Ascending aorta (tissue), 2 donors: ENCODE data around the gene ZNF638. TPM values are rescaled to one million over a fixed set of nuclear protein-coding genes. Genes with fewer than 3 reads are reported as not detected.

ENCODE experiments used
- DNase-seq, 2 donors: peaks; one replicate each; pipeline ENCODE4 v3.0.0-alpha.2; 2019; ENCODE audit warnings: low spot score in 2 of 2
- H3K27ac ChIP-seq, 2 donors: fragments of 200-600 bp; sonication (generic); one replicate each; pipeline ENCODE4 v1.5.1; 2016 to 2017; ENCODE audit warnings: mild to moderate bottlenecking in 1 of 2
- H3K27me3 ChIP-seq: fragments of 200-600 bp; sonication (generic); one replicate; pipeline ENCODE4 v1.5.1; 2017
- H3K36me3 ChIP-seq, 2 donors: fragments of 200-600 bp; sonication (generic); one replicate each; pipeline ENCODE4 v1.5.1; 2016
- H3K4me1 ChIP-seq, 2 donors: fragments of 200-600 bp; sonication (generic); one replicate each; pipeline ENCODE4 v1.5.1; 2016 to 2017; ENCODE audit warnings: mild to moderate bottlenecking in 1 of 2
- H3K4me3 ChIP-seq, 2 donors: fragments of 200-600 bp; sonication (generic); one replicate each; pipeline ENCODE4 v1.5.1; 2016 to 2017; ENCODE audit warnings: mild to moderate bottlenecking in 1 of 2
- H3K9me3 ChIP-seq, 2 donors: fragments of 200-600 bp; sonication (generic); one replicate each; pipeline ENCODE4 v1.5.1; 2016
- CTCF ChIP-seq, 3 experiments: fragments of 200-600 bp in 2 of 3; fragments of 450-650 bp in 1 of 3; sonication (generic) in 2 of 3; IDR thresholded peaks; one replicate each; pipeline ENCODE4 v1.5.1; 2016 to 2019; ENCODE audit warnings: antibody characterized with exemption in 3 of 3, mild to moderate bottlenecking in 1 of 3, moderate library complexity in 1 of 3
- intact Hi-C: fragments of 100-400 bp; cut with DNase I; formaldehyde crosslinking; loops from one replicate; pipeline ENCODE4 v1.15.1; 2023
- total RNA-seq: library from RNA; depleted of rRNA; stranded (reverse); fragments of >200 nt; gene quantifications from one replicate; pipeline ENCODE4 v1.1.0, GENCODE V29; 2016

The ZNF638 gene
- total RNA-seq, 1 donor from 2014 or later = 56.0 TPM

DNA sequence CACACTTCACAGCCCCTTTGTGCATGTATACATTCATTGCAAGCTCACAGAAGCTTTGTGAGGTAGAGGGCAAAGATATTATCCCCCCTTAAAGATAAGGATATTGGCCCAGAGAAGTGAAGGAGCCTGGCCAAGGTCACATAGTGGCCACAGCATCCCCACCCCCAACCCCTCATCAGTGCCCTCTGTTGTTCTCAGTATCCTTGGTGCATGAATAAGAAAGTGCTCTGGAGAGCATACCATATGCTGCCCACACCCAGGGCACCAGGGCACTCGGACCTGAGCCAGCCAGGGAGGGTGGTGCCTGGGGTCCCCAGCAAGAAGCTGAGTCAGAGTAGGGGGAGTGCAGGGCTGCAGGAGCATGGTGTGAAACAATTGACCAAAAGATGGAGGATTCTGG lies 125.0 kb downstream of the ZNF638 start:
- intact Hi-C loops = no loop called here

DNA sequence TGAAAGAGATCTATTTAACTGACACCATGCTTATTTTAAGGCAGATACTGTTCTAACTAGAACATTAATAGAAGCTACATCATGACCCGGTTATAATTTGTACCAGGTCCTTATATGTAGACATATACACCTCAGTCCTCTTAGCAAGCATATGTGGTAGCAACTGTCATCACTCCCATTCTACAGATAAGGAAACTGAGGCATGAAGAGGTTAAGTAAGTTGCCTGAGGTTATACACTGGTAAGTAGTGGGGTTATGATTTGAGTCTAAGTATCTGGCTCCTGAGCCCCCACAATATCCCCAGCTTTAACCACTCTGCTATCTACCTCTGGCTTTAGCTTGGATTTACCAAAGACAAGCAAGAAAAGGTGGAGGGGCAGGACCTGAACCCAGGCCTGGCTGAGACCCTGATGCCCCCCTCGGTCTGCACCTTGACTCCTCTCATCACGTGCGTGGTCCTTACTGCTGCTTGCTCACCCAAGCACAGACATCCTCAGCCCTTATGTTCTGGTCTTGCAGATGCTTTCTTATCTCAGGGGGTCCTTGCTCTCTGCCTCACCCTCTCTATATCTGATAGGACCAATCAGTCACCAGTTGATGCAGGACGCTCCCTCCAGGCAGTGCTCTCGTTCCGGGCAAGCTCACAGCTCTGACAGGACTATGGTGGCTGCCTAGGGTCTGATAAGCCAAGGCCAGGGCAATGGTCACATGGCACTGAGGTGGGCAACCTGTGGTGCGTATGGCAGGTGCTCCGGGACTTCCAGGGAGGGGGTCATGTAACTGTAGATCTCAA lies 125.7 kb downstream of the ZNF638 start:
- Histone ChIP-seq H3K4me3 (no peak overlapping the region), H3K4me1 (peaks cover 12 to 26% of the 10 kb centered on the region in 2 donors), H3K9me3 (no peaks in the 10 kb centered on the region), H3K27me3 (no peaks in the 10 kb centered on the region), H3K36me3 (no peaks in the 10 kb centered on the region), H3K27ac (no peak overlapping the region)
- DNase-seq = no peak
- no peak for TF ChIP-seq CTCF (IDR thresholded peaks at IDR 0.05)
- intact Hi-C loops = no loop called here

More for the DNA sequence above, 125.0 kb downstream of the ZNF638 start:
- H3K27me3 ChIP-seq = no peaks in the 10 kb centered on the region
- H3K9me3 ChIP-seq = no peaks in the 10 kb centered on the region
- no peak for TF ChIP-seq CTCF (IDR thresholded peaks at IDR 0.05)
- no peak overlapping the region for H3K4me3 ChIP-seq
- H3K27ac ChIP-seq = peak overlapping the region in 1 of 2 donors; percentile 43
- H3K36me3 ChIP-seq = no peaks in the 10 kb centered on the region
- DNase-seq = no peak
- H3K4me1 ChIP-seq = peaks cover 12 to 26% of the 10 kb centered on the region in 2 donors

- H3K27me3 ChIP-seq = no peaks in the 10 kb centered on the region
- DNase-seq = no peak
- no peak overlapping the region for H3K4me3 ChIP-seq
- H3K36me3 ChIP-seq = no peaks in the 10 kb centered on the region
- peaks cover 12 to 26% of the 10 kb centered on the region in 2 donors for H3K4me1 ChIP-seq
- no peak for TF ChIP-seq CTCF (IDR thresholded peaks at IDR 0.05)
- intact Hi-C loops = no loop called here
- H3K9me3 ChIP-seq = no peaks in the 10 kb centered on the region
- peak overlapping the region; percentile 0 to 36 for H3K27ac ChIP-seq
These were observed 126.3 kb downstream of the ZNF638 start for GRCh38 chr2:71457923-71458322.

DNA sequence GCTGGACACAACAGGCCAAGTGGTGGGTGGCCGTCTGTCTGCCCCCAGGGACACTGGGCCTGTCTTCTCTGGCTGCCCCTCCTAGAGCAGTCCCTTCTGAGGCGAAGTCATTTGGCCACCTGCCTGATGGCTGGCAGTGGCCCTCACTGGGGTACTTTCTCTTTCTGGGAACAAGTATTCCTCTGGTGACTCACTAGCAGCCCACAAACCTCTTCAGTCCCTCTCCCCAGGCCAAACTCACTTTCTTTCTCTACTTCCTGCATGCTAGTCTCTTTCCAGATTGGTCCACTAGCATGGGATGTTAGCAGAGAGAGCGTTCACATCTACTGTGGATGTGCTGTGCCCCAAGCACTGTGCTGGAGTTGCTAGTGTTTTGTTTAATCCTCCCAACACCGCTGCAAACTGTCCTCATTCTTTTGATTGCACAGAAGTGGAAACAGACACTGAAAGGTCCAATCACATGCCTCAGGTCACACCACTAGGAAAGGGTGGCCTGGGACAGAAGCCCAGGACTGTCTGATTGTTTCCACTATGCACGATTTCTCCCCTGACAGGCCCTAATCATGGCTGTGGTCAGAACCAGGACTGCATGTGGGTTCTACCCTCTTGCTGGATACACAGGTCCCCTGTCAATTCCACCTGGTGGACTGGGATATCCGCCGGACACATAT lies 127.0 kb downstream of the ZNF638 start:
- intact Hi-C loops = no loop called here
- peak overlapping the region; percentile 0 to 36 for H3K27ac ChIP-seq
- H3K27me3 ChIP-seq = no peaks in the 10 kb centered on the region
- no peaks in the 10 kb centered on the region for H3K9me3 ChIP-seq
- peaks cover 11 to 24% of the 10 kb centered on the region in 2 donors for H3K4me1 ChIP-seq
- DNase-seq = no peak
- H3K36me3 ChIP-seq = no peaks in the 10 kb centered on the region
- TF ChIP-seq CTCF (IDR thresholded peaks at IDR 0.05) = no peak
- H3K4me3 ChIP-seq = no peak overlapping the region

DNA sequence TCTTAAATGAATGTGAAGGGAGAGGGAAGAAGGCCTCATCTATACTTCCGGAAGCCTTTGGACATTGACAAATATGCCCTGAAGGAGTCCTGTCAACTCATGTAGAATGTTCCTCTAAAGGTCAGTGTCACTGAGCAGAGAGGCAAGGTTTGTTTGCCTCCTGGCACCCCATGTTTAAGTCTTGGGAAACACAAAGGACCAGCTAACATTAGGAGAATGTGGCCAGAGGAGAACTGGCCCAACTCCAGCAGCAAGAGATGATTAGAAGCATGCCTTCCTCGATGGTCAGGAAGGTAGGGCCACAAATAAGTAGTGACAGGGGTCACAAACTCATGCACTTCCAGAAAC lies 127.5 kb downstream of the ZNF638 start:
- Histone ChIP-seq H3K9me3 (no peaks in the 10 kb centered on the region), H3K4me3 (no peak overlapping the region), H3K27ac (no peak overlapping the region), H3K27me3 (no peaks in the 10 kb centered on the region), H3K4me1 (peaks cover 8 to 19% of the 10 kb centered on the region in 2 donors), H3K36me3 (no peaks in the 10 kb centered on the region)
- DNase-seq = no peak
- intact Hi-C loops = no loop called here
- no peak for TF ChIP-seq CTCF (IDR thresholded peaks at IDR 0.05)
